Endodermal cell (in vitro differentiated cells): Measurements from ENCODE around the gene MRPS18B. TPM values are rescaled to one million over a fixed set of nuclear protein-coding genes. Genes with fewer than 3 reads are reported as not detected.
A peak's percentile ranks its signal among the peaks of the same experiment; 100 is the strongest.

Experiments
- DNase-seq: peaks from one replicate; pipeline ENCODE4 v3.0.0-alpha.2; 2017
- H3K27ac ChIP-seq: 2 replicates; pipeline ENCODE4 v1.5.1; 2013; ENCODE audit warnings: mild to moderate bottlenecking, low read depth, low read length, moderate library complexity
- H3K27me3 ChIP-seq: 2 replicates; pipeline ENCODE4 v1.6.1; 2013; ENCODE audit warnings: mild to moderate bottlenecking, low read length, moderate library complexity; ENCODE audit not compliant: insufficient read depth, control insufficient read depth, poor library complexity, severe bottlenecking
- H3K36me3 ChIP-seq: 2 replicates; pipeline ENCODE4 v1.7.0; 2013; ENCODE audit warnings: mild to moderate bottlenecking, low read length, moderate library complexity; ENCODE audit not compliant: control insufficient read depth, insufficient read depth
- H3K4me1 ChIP-seq: one replicate; pipeline ENCODE4 v1.7.0; 2013; ENCODE audit warnings: low read length; ENCODE audit not compliant: control insufficient read depth, insufficient read depth
- H3K4me3 ChIP-seq: 2 replicates; pipeline ENCODE4 v1.5.1; 2013; ENCODE audit warnings: mild to moderate bottlenecking, low read length, moderate library complexity
- H3K9ac ChIP-seq: 2 replicates; pipeline ENCODE4 v1.6.1; 2013; ENCODE audit warnings: mild to moderate bottlenecking, low read length, moderate library complexity; ENCODE audit not compliant: poor library complexity, severe bottlenecking; ENCODE audit errors: extremely low read depth
- H3K9me3 ChIP-seq: 2 replicates; pipeline ENCODE4 v1.6.1; 2013; ENCODE audit warnings: mild to moderate bottlenecking, low read length, moderate library complexity; ENCODE audit not compliant: control insufficient read depth
- H3K27ac Mint-ChIP-seq: 2 replicates; pipeline ENCODE4 v1.8.0; 2020; ENCODE audit warnings: mixed read lengths
- H3K27me3 Mint-ChIP-seq: 2 replicates; pipeline ENCODE4 v1.8.0; 2021; ENCODE audit warnings: mild to moderate bottlenecking, mixed read lengths; ENCODE audit not compliant: insufficient read depth
- H3K36me3 Mint-ChIP-seq: 2 replicates; pipeline ENCODE4 v1.8.0; 2020; ENCODE audit warnings: low read depth, mixed read lengths
- H3K4me1 Mint-ChIP-seq: 2 replicates; pipeline ENCODE4 v1.8.0; 2020; ENCODE audit warnings: mixed read lengths
- H3K4me3 Mint-ChIP-seq: 2 replicates; pipeline ENCODE4 v1.8.0; 2020; ENCODE audit warnings: mild to moderate bottlenecking, moderate library complexity, mixed read lengths
- H3K9me3 Mint-ChIP-seq: 2 replicates; pipeline ENCODE4 v1.8.0; 2020; ENCODE audit warnings: mild to moderate bottlenecking, mixed read lengths
- CTCF ChIP-seq: fragments of 200-600 bp; sonication (generic); conservative IDR thresholded peaks from 2 replicates; pipeline ENCODE4 v1.5.0; 2021; ENCODE audit warnings: antibody characterized with exemption, mild to moderate bottlenecking
- WGBS, 2 experiments: methylation state at CpG; one replicate each; pipeline versions ENCODE4 v1.1.5 to v1.1.7; 2013; ENCODE audit warnings: missing lambda C conversion rate in 2 of 2, mixed read lengths in 1 of 2; ENCODE audit not compliant: insufficient coverage in 1 of 2, insufficient read length in 1 of 2; 5-methylcytosine and 5-hydroxymethylcytosine counted together
- total RNA-seq, 2 donors: library from RNA; stranded (reverse); fragmentation: NEBNext Ultra II Directional in 1 of 2; extraction: Animal tissue kit (Norgen Biotek cat#: 25700) in 1 of 2; gene quantifications; 2 replicates in 1 of 2; 3 replicates in 1 of 2; pipeline ENCODE4 v1.2.1, GENCODE V29; 2021

MRPS18B gene
- total RNA-seq, 2 donors from 2014 or later: 37.6 to 39.7 TPM

GRCh38 chr6:30645989-30646388 is 28.3 kb downstream of the MRPS18B start:
- Histone ChIP-seq H3K9ac (no peak overlapping the region), H3K9me3 (no peaks in the 10 kb centered on the region), H3K27me3 (no peaks in the 10 kb centered on the region), H3K4me1 (peaks cover 4% of the 10 kb centered on the region), H3K4me3 (peak overlapping the region; percentile 95), H3K36me3 (peaks cover 52% of the 10 kb centered on the region), H3K27ac (no peak overlapping the region)
- TF ChIP-seq CTCF: no peak
- no peaks in the 10 kb centered on the region for H3K9me3 Mint-ChIP-seq
- peaks cover 18% of the 10 kb centered on the region for H3K4me1 Mint-ChIP-seq
- no peaks in the 10 kb centered on the region for H3K27me3 Mint-ChIP-seq
- H3K4me3 Mint-ChIP-seq: peak overlapping the region; percentile 75
- peaks cover 45% of the 10 kb centered on the region for H3K36me3 Mint-ChIP-seq
- peak overlapping the region; percentile 38 for H3K27ac Mint-ChIP-seq
- DNase-seq: no peak
- WGBS, 2 experiments: 85 to 94% methylated on average over 1 of the region's 1 CpG

- Mint-ChIP-seq H3K36me3 (peaks cover 41% of the 10 kb centered on the region), H3K27ac (peak within 1 kb of the TSS; percentile 86), H3K9me3 (no peaks in the 10 kb centered on the region), H3K4me3 (peak within 1 kb of the TSS; percentile 75), H3K4me1 (peaks cover 18% of the 10 kb centered on the region), H3K27me3 (no peaks in the 10 kb centered on the region)
- peak within 1 kb of the TSS; percentile 51 for H3K9ac ChIP-seq
- peaks cover 52% of the 10 kb centered on the region for H3K36me3 ChIP-seq
- no peak for TF ChIP-seq CTCF
- WGBS, 2 experiments: 13 to 31% methylated on average over 10 to 37 of the region's 37 CpGs
- peak within 1 kb of the TSS; percentile 95 for H3K4me3 ChIP-seq
- H3K27me3 ChIP-seq: no peaks in the 10 kb centered on the region
- H3K9me3 ChIP-seq: no peaks in the 10 kb centered on the region
- H3K27ac ChIP-seq: peak within 1 kb of the TSS; percentile 68
- peaks cover 4% of the 10 kb centered on the region for H3K4me1 ChIP-seq
- DNase-seq: peak; percentile 95
Observed at GRCh38 chr6:30646450-30647241, 29.0 kb downstream of the MRPS18B start, which contains the start of gene C6orf136. Gene C6orf136, plus strand, starts transcription at chr6:30647133. Its CDS starts 99 bp downstream, at chr6:30647232.

GRCh38 chr6:30647242-30648116 is 29.8 kb downstream of the MRPS18B start:
- H3K36me3 Mint-ChIP-seq: peaks cover 44% of the 10 kb centered on the region
- Histone ChIP-seq H3K4me1 (peaks cover 4% of the 10 kb centered on the region), H3K4me3 (peak overlapping the region; percentile 95), H3K27me3 (no peaks in the 10 kb centered on the region), H3K27ac (peak overlapping the region; percentile 68), H3K36me3 (peaks cover 54% of the 10 kb centered on the region), H3K9ac (peak overlapping the region; percentile 51), H3K9me3 (no peaks in the 10 kb centered on the region)
- TF ChIP-seq CTCF: no peak
- no peaks in the 10 kb centered on the region for H3K27me3 Mint-ChIP-seq
- no peaks in the 10 kb centered on the region for H3K9me3 Mint-ChIP-seq
- peak; percentile 95 for DNase-seq
- H3K4me3 Mint-ChIP-seq: peak overlapping the region; percentile 75
- 0 to 2% methylated on average over 42 to 78 of the region's 78 CpGs for whole genome bisulfite sequencing, 2 experiments
- H3K4me1 Mint-ChIP-seq: peaks cover 18% of the 10 kb centered on the region
- H3K27ac Mint-ChIP-seq: peak overlapping the region; percentile 86
